ENCODE results near the gene SMAD7.
"Not testable (repeated sequence)": the region's sequence is repeated elsewhere in the genome, so short reads cannot be mapped to it uniquely, and the experiment has no call there.

SMAD7 gene

GRCh38 chr18:48875314-48875941 lies 75.3 kb downstream of the SMAD7 start:
- no peak for DNase-seq

DNA sequence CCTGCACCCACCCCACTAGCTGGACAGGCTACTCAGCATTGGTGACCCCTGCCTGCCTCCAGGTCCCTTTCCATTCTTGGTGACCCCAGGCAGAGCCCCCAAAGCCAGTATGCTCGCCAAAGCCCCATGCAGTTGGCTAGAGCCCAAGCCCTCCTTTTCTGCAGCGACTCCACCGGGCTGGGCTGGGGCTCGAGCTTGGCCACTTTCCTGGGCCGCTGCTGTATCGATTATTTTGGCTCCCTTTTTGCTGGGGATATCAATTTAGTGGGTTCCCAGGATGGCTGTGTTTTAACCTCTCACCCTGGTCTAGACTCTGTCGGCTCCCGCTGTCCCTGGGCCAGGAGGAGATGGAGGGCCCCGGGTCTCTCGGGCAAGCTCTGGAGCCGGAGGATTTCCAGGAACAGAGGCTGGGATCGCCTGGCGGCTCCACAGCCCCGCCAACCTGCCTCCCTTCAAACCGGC lies 76.0 kb downstream of the SMAD7 start:
- DNase-seq = no peak

GRCh38 chr18:48874233-48874632 lies 76.5 kb downstream of the SMAD7 start:
- DNase-seq = no peak

DNA sequence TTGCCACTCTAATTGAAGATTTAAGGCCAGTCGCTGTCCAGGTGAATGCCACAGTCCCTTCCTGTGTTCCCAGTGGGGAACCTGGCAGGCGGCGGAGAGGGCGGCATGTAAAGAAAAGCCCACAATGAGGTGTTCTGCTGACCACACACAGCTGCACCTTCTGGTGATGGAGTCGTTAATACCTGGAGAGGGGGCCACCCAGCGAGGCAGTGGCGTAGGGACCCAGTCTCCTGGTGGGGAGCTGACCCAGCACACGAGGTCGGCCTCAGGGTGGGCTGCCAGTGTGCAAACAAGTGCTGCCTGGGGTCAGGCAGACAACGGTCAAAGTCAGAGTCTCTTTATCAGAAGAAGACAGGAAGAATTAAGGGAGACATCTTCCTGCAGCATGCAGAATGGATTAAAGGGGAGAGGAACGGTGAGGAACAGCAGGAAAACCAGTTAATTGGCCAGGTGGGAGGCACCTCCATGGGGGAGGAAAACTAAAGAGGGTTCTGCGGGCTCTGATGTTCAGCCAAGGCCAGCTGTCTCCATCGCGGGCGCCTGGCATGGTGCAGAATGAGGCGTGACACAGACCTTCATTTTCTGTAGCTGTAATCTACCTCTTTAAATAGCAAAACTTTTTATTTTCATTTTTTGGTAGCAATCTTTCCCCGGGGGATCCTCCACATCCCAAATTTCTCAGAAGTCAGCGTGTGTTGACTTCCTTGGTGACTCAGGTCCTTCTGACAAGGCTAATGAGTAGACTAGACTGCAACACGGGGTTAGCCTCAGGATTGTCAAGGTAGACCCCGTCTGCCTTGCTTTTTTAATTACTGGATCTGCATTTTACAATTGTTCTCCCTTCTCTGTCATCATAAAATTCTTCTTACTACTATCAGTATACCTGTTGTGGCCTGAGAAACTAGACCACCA lies 78.3 kb downstream of the SMAD7 start:
- no peak for DNase-seq

GRCh38 chr18:48871391-48872166 lies 79.2 kb downstream of the SMAD7 start:
- no peak for DNase-seq

DNA sequence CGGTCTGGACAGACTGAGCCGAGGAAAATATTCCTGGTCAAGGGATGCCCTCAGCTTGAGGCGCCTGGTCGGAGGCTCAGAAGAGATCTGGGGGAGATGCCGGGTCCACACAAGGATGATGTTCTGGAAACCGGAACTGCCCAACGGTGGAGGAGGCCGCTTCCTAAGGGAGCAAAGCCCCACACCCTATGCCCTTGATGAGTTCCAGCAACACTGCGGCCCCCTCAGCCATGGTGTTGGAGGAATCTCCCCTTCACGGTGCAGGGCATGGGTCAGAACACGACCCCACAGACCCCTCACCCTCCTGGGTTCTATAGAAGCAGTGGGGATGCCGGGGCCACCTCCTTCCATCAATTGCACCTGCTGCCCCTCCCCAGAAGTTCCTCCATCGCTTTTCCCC lies 79.8 kb downstream of the SMAD7 start:
- DNase-seq = not testable (repeated sequence)

Measured in NCI-H2227 treated with DMSO at 0.1 percent for 48 hours (cell line).